Endothelial cell of umbilical vein (primary cell): ENCODE results near the gene FZD2. TPM values are rescaled to one million over a fixed set of nuclear protein-coding genes. Genes with fewer than 3 reads are reported as not detected.

Experiments used
- BruUV-seq: library from RNA; stranded (reverse); fragments of 400-500 nt; replicated peaks from 2 replicates; lab custom pipeline; 2021; lab: Mats Ljungman, UMichigan
- CTCF ChIA-PET: fragments of 300-600, 350-600 bp; sonication (Branson Sonifier 250); formaldehyde crosslinking; loops from one replicate; lab custom pipeline; 2021; ENCODE audit warnings: antibody characterized with exemption, inconsistent platforms; lab: Charles Lee
- POLR2A ChIA-PET: fragments of 300-600, 350-600 bp; sonication (Branson Sonifier 250); formaldehyde crosslinking; loops from one replicate; lab custom pipeline; 2021; ENCODE audit warnings: antibody characterized with exemption, inconsistent platforms; lab: Charles Lee
- DNase-seq: peaks from one replicate; pipeline ENCODE4 v3.0.0-alpha.2; 2011; ENCODE audit warnings: low read depth, low spot score
- FAIRE-seq: peaks from 2 replicates; lab custom pipeline; 2011; peaks lifted over from hg19 to GRCh38; lab: Jason Lieb, UNC
- H2AFZ ChIP-seq: 2 replicates; pipeline ENCODE4 v1.6.0; 2012; ENCODE audit warnings: low read depth, low read length, control low read depth, inconsistent platforms
- H3K27ac ChIP-seq: 2 replicates; pipeline ENCODE4 v1.5.1; 2011; ENCODE audit warnings: low read depth, mild to moderate bottlenecking, control low read depth, low read length, moderate library complexity; ENCODE audit not compliant: insufficient read depth
- H3K27me3 ChIP-seq, 2 experiments: 2 replicates each; pipeline versions ENCODE4 v1.6.0 to v1.6.1; 2011; ENCODE audit warnings: low read length in 2 of 2, mixed read lengths in 1 of 2; ENCODE audit not compliant: control insufficient read depth in 2 of 2, insufficient read depth in 2 of 2
- H3K36me3 ChIP-seq, 2 experiments: 2 replicates in 1 of 2; 3 replicates in 1 of 2; pipeline ENCODE4 v1.5.1; 2011; ENCODE audit warnings: low read length in 2 of 2, mild to moderate bottlenecking in 1 of 2, moderate library complexity in 1 of 2; ENCODE audit not compliant: control insufficient read depth in 2 of 2, insufficient read depth in 2 of 2; ENCODE audit errors: extremely low read depth in 1 of 2
- H3K4me1 ChIP-seq: 3 replicates; pipeline ENCODE4 v1.5.1; 2011; ENCODE audit warnings: mild to moderate bottlenecking, low read length; ENCODE audit not compliant: control insufficient read depth, insufficient read depth; ENCODE audit errors: extremely low read depth
- H3K4me2 ChIP-seq: 2 replicates; pipeline ENCODE4 v1.6.1; 2011; ENCODE audit warnings: low read length, control low read depth, mixed read lengths; ENCODE audit not compliant: insufficient read depth
- H3K4me3 ChIP-seq, 3 experiments: fragments of 200-600 bp in 1 of 3; sonication (generic), shearing (Covaris generic) in 1 of 3; replicated peaks in 1 of 3; 2 replicates each; pipeline ENCODE4 v1.5.1; 2011 to 2016; ENCODE audit warnings: control low read depth in 3 of 3, low read length in 3 of 3, mild to moderate bottlenecking in 2 of 3, inconsistent platforms in 1 of 3, low read depth in 1 of 3, moderate library complexity in 1 of 3; ENCODE audit not compliant: insufficient read depth in 1 of 3
- H3K79me2 ChIP-seq: 2 replicates; pipeline ENCODE4 v1.6.0; 2012; ENCODE audit warnings: low read length, inconsistent platforms; ENCODE audit not compliant: control insufficient read depth, insufficient read depth
- H3K9ac ChIP-seq: replicated peaks from 2 replicates; pipeline ENCODE3; 2011; ENCODE audit warnings: low read length, control low read depth; ENCODE audit not compliant: insufficient read depth; ENCODE audit errors: extremely low read depth
- H3K9me1 ChIP-seq: replicated peaks from 3 replicates; pipeline ENCODE4 v1.6.0; 2011; ENCODE audit warnings: mild to moderate bottlenecking, low read length; ENCODE audit not compliant: control insufficient read depth, insufficient read depth; ENCODE audit errors: extremely low read depth
- H3K9me3 ChIP-seq: replicated peaks from 2 replicates; pipeline ENCODE4 v1.5.1; 2012; ENCODE audit warnings: low read length, inconsistent platforms; ENCODE audit not compliant: control insufficient read depth, insufficient read depth
- H4K20me1 ChIP-seq: replicated peaks from 2 replicates; pipeline ENCODE3; 2011; ENCODE audit warnings: mild to moderate bottlenecking, low read length; ENCODE audit not compliant: control insufficient read depth, insufficient read depth; ENCODE audit errors: extremely low read depth
- EZH2 ChIP-seq: IDR thresholded peaks from 2 replicates; pipeline ENCODE4 v1.6.1; 2012; ENCODE audit warnings: borderline replicate concordance, low read depth, mild to moderate bottlenecking, moderate library complexity, low read length, inconsistent platforms; ENCODE audit not compliant: severe bottlenecking
- FOS ChIP-seq: IDR thresholded peaks from 2 replicates; pipeline ENCODE4 v1.6.1; 2011; ENCODE audit warnings: mild to moderate bottlenecking, low read length, moderate library complexity, borderline replicate concordance; ENCODE audit not compliant: insufficient read depth
- GATA2 ChIP-seq: IDR thresholded peaks from 2 replicates; pipeline ENCODE4 v1.7.0; 2011; ENCODE audit warnings: low read depth, mild to moderate bottlenecking, moderate library complexity, mixed read lengths, low read length; ENCODE audit not compliant: insufficient read length, insufficient read depth
- JUN ChIP-seq: IDR thresholded peaks from 2 replicates; pipeline ENCODE4 v1.6.1; 2011; ENCODE audit warnings: borderline replicate concordance, low read depth; ENCODE audit not compliant: insufficient read length, insufficient read depth
- MYC ChIP-seq: IDR thresholded peaks from one replicate; pipeline ENCODE4 v1.6.1; 2011; ENCODE audit warnings: mild to moderate bottlenecking, low read depth, low read length
- POLR2A ChIP-seq: IDR thresholded peaks from 2 replicates; pipeline ENCODE4 v1.6.1; 2012; ENCODE audit warnings: low read depth, mild to moderate bottlenecking, control low read depth, low read length
- POLR2AphosphoS5 ChIP-seq: IDR thresholded peaks from 2 replicates; pipeline ENCODE4 v1.6.1; 2012; ENCODE audit warnings: low read depth, mild to moderate bottlenecking, control low read depth, low read length, moderate library complexity; ENCODE audit not compliant: insufficient read depth
- dilution Hi-C: fragments of 300-500 bp; cut with MboI; formaldehyde crosslinking; loops from one replicate; pipeline ENCODE4 v1.15.0; 2019; ENCODE audit warnings: low sequenced_read_pairs; ENCODE audit not compliant: extremely low pct_ligation_motif_present
- intact Hi-C: fragments of 100-400 bp; cut with micrococcal nuclease; formaldehyde crosslinking; loops from one replicate; pipeline ENCODE4 v1.10.0; 2022
- polyA plus RNA-seq, 4 experiments: library from polyadenylated mRNA; depleted of rRNA in 3 of 4; stranded (reverse) in 3 of 4; unstranded in 1 of 4; fragments of >200 nt; gene quantifications; 2 replicates each; pipeline versions ENCODE4 v1.2.1 to v1.2.3, GENCODE V29; 2011 to 2012; ENCODE audit warnings: missing spikeins in 1 of 4
- total RNA-seq: library from RNA; stranded (reverse); gene quantifications from 2 replicates; pipeline ENCODE4 v1.2.3, GENCODE V29; 2021
- TF ChIP-seq, protein P1 (sequence below): IDR thresholded peaks from 2 replicates; pipeline ENCODE4 v1.6.1; 2011; ENCODE audit not compliant: insufficient read depth, insufficient read length
- TF ChIP-seq, protein P2 (sequence below), 2 donors: IDR thresholded peaks; 1 replicate in 1 of 2; 2 replicates in 1 of 2; pipeline ENCODE4 v1.5.1; 2011; ENCODE audit warnings: low read length in 2 of 2, mild to moderate bottlenecking in 2 of 2, moderate library complexity in 2 of 2, control low read depth in 1 of 2, inconsistent platforms in 1 of 2, low read depth in 1 of 2; ENCODE audit not compliant: insufficient read depth in 1 of 2; ENCODE audit errors: extremely low read depth in 1 of 2

FZD2 gene
- total and polyA plus RNA-seq, 2 donors (not counting 3 experiments of a cell fraction or from before 2014, with no cell fraction given): 5.8 to 14.0 TPM

DNA sequence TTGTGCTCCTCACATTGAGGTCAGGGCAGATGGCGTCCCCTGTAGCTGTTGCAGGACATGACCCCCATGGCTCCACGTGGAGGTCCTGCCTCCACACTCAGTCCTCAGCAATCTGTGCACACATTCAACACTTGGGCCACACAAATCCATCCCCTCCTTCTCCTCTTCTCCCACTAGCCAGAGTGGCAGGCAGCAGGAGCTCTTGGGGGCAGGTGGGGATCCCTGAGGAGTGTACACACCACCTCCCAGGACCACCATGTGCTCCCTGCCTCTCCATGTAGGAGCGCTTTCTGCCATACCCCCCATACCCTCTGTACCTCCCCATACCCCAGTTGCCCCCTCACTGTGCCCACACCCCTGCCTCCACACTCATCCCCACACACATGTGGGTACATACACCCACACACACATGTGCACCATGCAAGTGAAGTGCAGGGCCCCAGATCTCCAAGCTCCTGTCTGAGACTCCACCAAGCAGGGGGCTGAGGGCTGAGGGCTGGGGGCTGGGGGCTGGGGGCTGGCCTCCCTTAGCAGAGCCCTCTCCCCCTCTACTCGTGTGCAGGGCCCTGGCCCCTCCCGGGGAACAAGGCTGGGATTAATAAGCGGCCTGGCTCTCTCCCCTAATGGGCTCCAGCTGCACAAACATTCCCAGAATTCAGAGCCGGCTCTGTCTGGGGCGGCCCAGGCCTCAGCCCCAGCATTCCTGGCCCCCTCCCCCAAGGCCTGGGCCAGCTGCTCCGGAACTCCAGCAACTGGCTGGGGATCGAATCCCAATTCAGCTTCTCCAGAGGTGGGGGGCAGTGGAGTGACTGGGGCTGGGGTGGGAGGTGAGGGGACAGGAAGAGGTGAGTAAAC, 50.8 kb downstream of the FZD2 start:
- BruUV-seq: no TSS peak
- H3K9me3 ChIP-seq: no peaks in the 10 kb centered on the region
- H3K4me1 ChIP-seq: no peaks in the 10 kb centered on the region
- dilution Hi-C loops (no loop called here), intact Hi-C loops (no loop called here)
- H3K36me3 ChIP-seq: no peaks in the 10 kb centered on the region
- H3K79me2 ChIP-seq: no peaks in the 10 kb centered on the region
- no peaks in the 10 kb centered on the region for H4K20me1 ChIP-seq
- no peaks in the 10 kb centered on the region for H3K9me1 ChIP-seq
- ChIA-PET CTCF (interaction anchor here (0.6 to 3.4 kb wide), 5 partner anchors 12 to 74 kb away, joined by 3 to 18 read pairs (median 4); no protein-coding TSS in a partner anchor), POLR2A (no interaction called here)
- H3K27ac ChIP-seq: no peak overlapping the region
- no peaks in the 10 kb centered on the region for H3K27me3 ChIP-seq
- H3K4me2 ChIP-seq: no peak overlapping the region
- TF ChIP-seq FOS (no peak), MYC (no peak)
- TF ChIP-seq, protein P1, sequence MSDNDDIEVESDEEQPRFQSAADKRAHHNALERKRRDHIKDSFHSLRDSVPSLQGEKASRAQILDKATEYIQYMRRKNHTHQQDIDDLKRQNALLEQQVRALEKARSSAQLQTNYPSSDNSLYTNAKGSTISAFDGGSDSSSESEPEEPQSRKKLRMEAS: no peak
- peak; percentile 39 for DNase-seq
- H3K9ac ChIP-seq: no peak overlapping the region
- H3K4me3 ChIP-seq: no peak overlapping the region
- FAIRE-seq: no peak
- H2AFZ ChIP-seq: no peak overlapping the region

DNA sequence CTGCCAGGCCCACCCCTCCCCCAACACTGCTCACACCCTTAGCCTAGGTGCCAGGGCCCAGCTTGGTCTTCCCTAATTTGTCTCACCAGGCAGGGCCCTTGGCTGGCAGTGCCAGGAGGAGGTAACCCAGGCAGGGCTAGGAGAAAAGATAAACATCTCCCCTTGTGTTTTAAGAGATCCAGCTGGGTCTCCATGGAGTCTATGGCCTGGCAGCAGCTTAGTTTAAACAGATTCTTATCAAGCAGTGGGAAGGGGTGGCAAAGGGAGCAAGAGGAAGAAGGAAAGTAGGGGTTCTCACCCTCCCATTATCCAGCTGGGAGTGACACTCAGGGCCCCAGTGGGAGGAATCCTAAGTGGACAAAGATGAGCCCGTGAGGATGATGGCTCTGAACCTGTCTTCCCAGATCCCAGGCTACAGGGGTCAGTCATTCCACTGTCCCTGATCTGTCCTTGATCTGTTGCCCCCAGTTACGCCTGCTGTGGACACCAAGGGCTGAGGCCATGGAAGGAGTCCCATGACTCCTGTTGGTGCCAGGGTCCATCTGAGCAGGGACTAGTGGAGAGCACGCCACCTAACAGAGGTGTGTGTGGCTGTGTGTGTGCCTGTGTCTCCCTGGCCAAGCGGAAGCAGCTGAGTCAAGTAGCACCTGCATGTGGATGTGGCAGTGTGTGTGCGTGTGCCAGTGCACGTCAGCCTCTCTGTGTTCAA, 51.6 kb downstream of the FZD2 start:
- ChIA-PET CTCF (interaction anchor here (1.2 to 3.4 kb wide), 3 partner anchors 11 to 27 kb away, joined by 4 to 18 read pairs (median 9); no protein-coding TSS in a partner anchor), POLR2A (no interaction called here)
- intact Hi-C loops: no loop called here
- Histone ChIP-seq H3K4me2 (no peak overlapping the region), H3K9me1 (no peaks in the 10 kb centered on the region), H3K4me1 (no peaks in the 10 kb centered on the region), H3K9me3 (no peaks in the 10 kb centered on the region), H3K27ac (no peak overlapping the region), H2AFZ (no peak overlapping the region), H3K36me3 (no peaks in the 10 kb centered on the region), H3K4me3 (no peak overlapping the region), H4K20me1 (no peaks in the 10 kb centered on the region), H3K79me2 (no peaks in the 10 kb centered on the region), H3K27me3 (peaks cover 0 to under 1% of the 10 kb centered on the region in 2 experiments), H3K9ac (no peak overlapping the region)
- BruUV-seq: no TSS peak
- no peak for FAIRE-seq
- dilution Hi-C loops: no loop called here
- TF ChIP-seq POLR2A: no peak
- no peak for TF ChIP-seq EZH2
- TF ChIP-seq JUN: no peak
- no peak for TF ChIP-seq MYC
- no peak for TF ChIP-seq POLR2AphosphoS5
- TF ChIP-seq GATA2: no peak
- TF ChIP-seq, protein P1: no peak
- TF ChIP-seq, protein P2, sequence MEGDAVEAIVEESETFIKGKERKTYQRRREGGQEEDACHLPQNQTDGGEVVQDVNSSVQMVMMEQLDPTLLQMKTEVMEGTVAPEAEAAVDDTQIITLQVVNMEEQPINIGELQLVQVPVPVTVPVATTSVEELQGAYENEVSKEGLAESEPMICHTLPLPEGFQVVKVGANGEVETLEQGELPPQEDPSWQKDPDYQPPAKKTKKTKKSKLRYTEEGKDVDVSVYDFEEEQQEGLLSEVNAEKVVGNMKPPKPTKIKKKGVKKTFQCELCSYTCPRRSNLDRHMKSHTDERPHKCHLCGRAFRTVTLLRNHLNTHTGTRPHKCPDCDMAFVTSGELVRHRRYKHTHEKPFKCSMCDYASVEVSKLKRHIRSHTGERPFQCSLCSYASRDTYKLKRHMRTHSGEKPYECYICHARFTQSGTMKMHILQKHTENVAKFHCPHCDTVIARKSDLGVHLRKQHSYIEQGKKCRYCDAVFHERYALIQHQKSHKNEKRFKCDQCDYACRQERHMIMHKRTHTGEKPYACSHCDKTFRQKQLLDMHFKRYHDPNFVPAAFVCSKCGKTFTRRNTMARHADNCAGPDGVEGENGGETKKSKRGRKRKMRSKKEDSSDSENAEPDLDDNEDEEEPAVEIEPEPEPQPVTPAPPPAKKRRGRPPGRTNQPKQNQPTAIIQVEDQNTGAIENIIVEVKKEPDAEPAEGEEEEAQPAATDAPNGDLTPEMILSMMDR (IDR thresholded peaks at IDR 0.05; ENCODE audit: extremely low read depth in 1 of 2, insufficient read depth in 1 of 2, low read depth in 1 of 2, low read length in 2 of 2): no peak
- no peak for TF ChIP-seq FOS
- DNase-seq: no peak
